ENCODE results near the gene ARAP1. TPM values are rescaled to one million over a fixed set of nuclear protein-coding genes. Genes with fewer than 3 reads are reported as not detected.

The ARAP1 gene
- total and polyA plus RNA-seq, 2 donors (not counting 3 experiments of a cell fraction or from before 2014, with no cell fraction given): 36.8 to 66.2 TPM

DNA sequence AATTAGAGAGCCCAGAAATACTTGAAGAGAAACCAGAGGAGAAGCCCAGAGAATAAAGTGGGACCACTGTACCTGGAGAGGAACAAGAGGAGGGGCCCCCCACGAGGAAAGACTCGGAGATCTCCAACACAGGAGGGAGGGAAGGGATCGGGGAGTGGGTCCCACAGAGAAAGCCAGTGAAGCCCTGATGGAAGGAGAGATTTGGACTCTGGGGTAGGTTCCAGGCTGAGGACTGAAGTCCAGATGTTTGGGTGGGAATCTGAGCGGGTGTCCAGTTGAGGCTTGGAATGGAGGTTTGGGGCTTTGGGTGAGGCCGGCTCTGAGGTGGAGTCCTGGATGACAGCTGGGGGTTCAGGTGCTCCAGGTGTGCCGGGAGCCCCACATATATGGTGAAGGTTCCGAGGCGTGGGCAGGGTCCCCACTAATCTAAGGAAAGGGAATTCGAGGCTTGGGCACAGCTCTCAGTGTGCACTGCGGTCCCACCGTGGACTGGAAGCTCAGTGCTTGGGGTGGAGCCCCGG, 110.6 kb downstream of the ARAP1 start:
- no peaks in the 10 kb centered on the region for H3K79me2 ChIP-seq (ENCODE audit: control insufficient read depth, insufficient read depth, low read length)
- no peaks in the 10 kb centered on the region for H3K36me3 ChIP-seq (ENCODE audit: control insufficient read depth in 2 of 2, extremely low read depth in 1 of 2, insufficient read depth in 2 of 2, low read length in 2 of 2)
- no peak for DNase-seq (ENCODE audit: low read depth, low spot score)
- POLR2A ChIA-PET: no interaction called here
- H3K9me3 ChIP-seq (replicated peaks; ENCODE audit: control insufficient read depth, insufficient read depth, low read length): no peaks in the 10 kb centered on the region
- BruUV-seq (replicated peaks): TSS peak; percentile 25
- no peak for FAIRE-seq
- intact Hi-C loops (cut with micrococcal nuclease): loop anchor here (1.0 to 2.0 kb wide), 2 partner anchors 9 to 41 kb away; no protein-coding TSS in a partner anchor
- dilution Hi-C loops (cut with MboI; ENCODE audit: extremely low pct_ligation_motif_present, low sequenced_read_pairs): no loop called here
- H3K9ac ChIP-seq (replicated peaks; ENCODE audit: extremely low read depth, insufficient read depth, low read length): peak overlapping the region; percentile 11
- H4K20me1 ChIP-seq (replicated peaks; ENCODE audit: control insufficient read depth, extremely low read depth, insufficient read depth, low read length): no peaks in the 10 kb centered on the region
- peaks cover 0 to 2% of the 10 kb centered on the region in 2 experiments for H3K27me3 ChIP-seq (ENCODE audit: control insufficient read depth in 2 of 2, insufficient read depth in 2 of 2, low read length in 2 of 2)
- H2AFZ ChIP-seq (ENCODE audit: low read depth, low read length): no peak overlapping the region
- CTCF ChIA-PET: interaction anchor here (0.7 to 6.6 kb wide), 14 partner anchors 9 to 170 kb away, joined by 3 to 166 read pairs (median 4); no protein-coding TSS in a partner anchor
- H3K27ac ChIP-seq (ENCODE audit: insufficient read depth, low read depth, low read length): no peak overlapping the region
- peaks cover 20% of the 10 kb centered on the region for H3K4me1 ChIP-seq (ENCODE audit: control insufficient read depth, extremely low read depth, insufficient read depth, low read length)
- H3K4me2 ChIP-seq (ENCODE audit: insufficient read depth, low read length): peak overlapping the region; percentile 40
- TF ChIP-seq POLR2AphosphoS5 (IDR thresholded peaks at IDR 0.05; ENCODE audit: insufficient read depth, low read depth, low read length) (no peak), EZH2 (IDR thresholded peaks at IDR 0.05; ENCODE audit: borderline replicate concordance, low read depth, low read length, severe bottlenecking) (peak; percentile 70)
- H3K9me1 ChIP-seq (replicated peaks; ENCODE audit: control insufficient read depth, extremely low read depth, insufficient read depth, low read length): no peaks in the 10 kb centered on the region
- peak overlapping the region; percentile 39 to 70 (median 43) for H3K4me3 ChIP-seq (replicated peaks in 1 of 3; ENCODE audit: insufficient read depth in 1 of 3, low read depth in 1 of 3, low read length in 3 of 3)

DNA sequence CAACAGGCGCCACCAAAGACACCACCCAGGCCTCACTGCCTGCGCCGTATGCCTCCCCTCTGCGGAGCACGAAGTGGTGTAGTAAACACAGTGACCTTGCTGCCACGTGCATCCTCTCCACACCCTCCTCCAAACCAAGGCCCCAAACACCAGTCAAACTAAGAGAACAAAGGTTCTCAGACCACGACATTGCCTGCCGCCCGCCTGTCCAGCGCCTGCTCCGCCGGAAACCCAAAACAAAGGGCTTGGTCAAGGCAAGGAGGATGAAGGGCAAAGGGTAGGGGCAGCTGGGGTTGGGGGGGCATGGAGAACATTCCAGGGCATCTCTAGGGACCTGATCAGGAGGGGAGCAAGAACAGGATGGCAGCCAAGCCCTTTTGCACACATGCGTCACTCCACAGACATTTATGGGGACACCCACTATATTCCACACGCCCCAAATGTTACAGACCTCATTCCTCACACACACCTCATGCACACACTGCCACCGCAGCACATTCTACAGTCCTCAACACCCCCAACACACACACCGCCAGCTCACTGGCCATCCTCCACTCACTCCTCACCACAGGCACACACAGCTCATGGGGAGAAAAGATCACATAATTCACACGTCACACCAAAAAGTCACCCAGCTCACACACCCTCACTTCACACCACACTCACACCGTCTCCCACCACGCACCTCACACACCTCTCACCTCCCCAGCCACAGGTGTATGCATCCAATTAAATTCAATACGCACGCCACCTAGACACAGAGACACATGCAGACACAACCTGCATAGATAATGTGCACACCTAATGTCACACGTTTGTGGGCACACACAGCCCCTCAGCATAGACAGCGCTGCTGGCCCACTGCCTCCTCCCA, 112.5 kb downstream of the ARAP1 start:
- Histone ChIP-seq H3K27ac (ENCODE audit: insufficient read depth, low read depth, low read length) (no peak overlapping the region), H3K79me2 (ENCODE audit: control insufficient read depth, insufficient read depth, low read length) (no peaks in the 10 kb centered on the region), H3K4me1 (ENCODE audit: control insufficient read depth, extremely low read depth, insufficient read depth, low read length) (peaks cover 26% of the 10 kb centered on the region), H4K20me1 (replicated peaks; ENCODE audit: control insufficient read depth, extremely low read depth, insufficient read depth, low read length) (no peaks in the 10 kb centered on the region), H3K27me3 (ENCODE audit: control insufficient read depth in 2 of 2, insufficient read depth in 2 of 2, low read length in 2 of 2) (peaks cover 0 to 2% of the 10 kb centered on the region in 2 experiments), H3K36me3 (ENCODE audit: control insufficient read depth in 2 of 2, extremely low read depth in 1 of 2, insufficient read depth in 2 of 2, low read length in 2 of 2) (no peaks in the 10 kb centered on the region), H3K9me1 (replicated peaks; ENCODE audit: control insufficient read depth, extremely low read depth, insufficient read depth, low read length) (no peaks in the 10 kb centered on the region), H3K4me2 (ENCODE audit: insufficient read depth, low read length) (no peak overlapping the region), H3K9me3 (replicated peaks; ENCODE audit: control insufficient read depth, insufficient read depth, low read length) (no peaks in the 10 kb centered on the region), H3K9ac (replicated peaks; ENCODE audit: extremely low read depth, insufficient read depth, low read length) (no peak overlapping the region), H3K4me3 (replicated peaks in 1 of 3; ENCODE audit: insufficient read depth in 1 of 3, low read depth in 1 of 3, low read length in 3 of 3) (no peak overlapping the region), H2AFZ (ENCODE audit: low read depth, low read length) (no peak overlapping the region)
- DNase-seq (ENCODE audit: low read depth, low spot score): no peak
- intact Hi-C loops (cut with micrococcal nuclease) (no loop called here), dilution Hi-C loops (cut with MboI; ENCODE audit: extremely low pct_ligation_motif_present, low sequenced_read_pairs) (no loop called here)
- POLR2A ChIA-PET: no interaction called here
- CTCF ChIA-PET: interaction anchor here (6.6 kb wide), 1 partner anchor 41 kb away, joined by 61 read pairs; no protein-coding TSS in a partner anchor
- TF ChIP-seq EZH2 (IDR thresholded peaks at IDR 0.05; ENCODE audit: borderline replicate concordance, low read depth, low read length, severe bottlenecking): no peak
- BruUV-seq (replicated peaks): no TSS peak
- FAIRE-seq: no peak
